ENCODE results near the gene TUBB4A.

Gene TUBB4A

DNA sequence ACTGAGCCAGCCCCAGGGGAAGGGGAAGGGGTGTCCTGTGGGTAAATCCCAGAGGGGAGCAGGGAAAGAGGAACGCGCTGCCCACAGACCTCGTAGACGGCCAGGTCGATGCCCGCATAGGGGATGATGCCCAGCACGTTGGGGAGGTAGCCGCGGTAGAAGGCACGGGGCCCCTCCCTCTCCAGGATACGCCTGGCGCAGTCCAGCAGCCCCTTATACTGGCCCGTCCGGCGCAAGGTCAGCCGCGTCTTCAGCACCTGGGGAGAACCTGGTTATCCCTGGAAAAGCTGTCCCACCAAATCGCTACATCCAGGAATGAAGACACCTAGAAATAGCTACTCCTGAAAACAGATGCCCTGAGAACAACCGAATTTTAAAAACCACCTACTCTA is 49.9 kb downstream of the TUBB4A start:
- DNase-seq (ENCODE audit: low read depth in 1 of 2, low spot score in 1 of 2), result no peak
- no peak for TF ChIP-seq JUND (IDR thresholded peaks at IDR 0.05; ENCODE audit: low read depth)
- in situ Hi-C loops (cut with HindIII; ENCODE audit: low pct_unique_long_range_greater_than_20kb, low sequenced_read_pairs), result no loop called here

DNA sequence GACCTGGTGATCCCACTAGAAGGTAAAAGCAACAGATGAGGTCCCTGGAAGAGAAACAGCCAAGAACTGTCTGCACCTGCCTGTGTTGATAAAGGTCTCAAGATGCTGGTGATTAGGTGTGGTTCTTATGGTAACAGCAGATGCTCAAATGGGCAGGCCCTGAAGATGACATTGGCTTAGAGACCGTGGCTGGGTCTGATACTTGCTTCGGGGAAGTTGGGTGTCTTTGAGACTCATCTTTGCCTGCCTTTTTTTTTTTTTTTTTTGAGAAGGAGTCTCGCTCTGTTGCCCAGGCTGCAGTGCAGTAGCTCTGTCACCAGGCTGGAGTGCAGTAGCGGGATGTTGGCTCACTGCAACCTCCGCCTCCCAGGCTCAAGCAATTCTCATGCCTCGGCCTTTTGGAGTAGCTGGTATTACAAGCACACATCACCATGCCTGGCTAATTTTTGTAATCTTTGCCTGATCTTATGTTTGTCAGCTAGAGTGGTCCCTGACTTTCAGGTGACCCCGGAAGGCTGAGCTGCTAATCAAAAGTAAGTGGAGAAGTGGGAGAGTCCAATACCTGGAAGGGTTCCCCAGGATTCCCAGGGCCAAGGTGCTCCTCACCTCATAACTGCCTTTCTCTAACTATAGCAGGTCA is 50.4 kb downstream of the TUBB4A start:
- in situ Hi-C loops (cut with HindIII; ENCODE audit: low pct_unique_long_range_greater_than_20kb, low sequenced_read_pairs), result no loop called here
- no peak for DNase-seq (ENCODE audit: low read depth in 1 of 2, low spot score in 1 of 2)
- TF ChIP-seq JUND (IDR thresholded peaks at IDR 0.05; ENCODE audit: low read depth), result no peak

DNA sequence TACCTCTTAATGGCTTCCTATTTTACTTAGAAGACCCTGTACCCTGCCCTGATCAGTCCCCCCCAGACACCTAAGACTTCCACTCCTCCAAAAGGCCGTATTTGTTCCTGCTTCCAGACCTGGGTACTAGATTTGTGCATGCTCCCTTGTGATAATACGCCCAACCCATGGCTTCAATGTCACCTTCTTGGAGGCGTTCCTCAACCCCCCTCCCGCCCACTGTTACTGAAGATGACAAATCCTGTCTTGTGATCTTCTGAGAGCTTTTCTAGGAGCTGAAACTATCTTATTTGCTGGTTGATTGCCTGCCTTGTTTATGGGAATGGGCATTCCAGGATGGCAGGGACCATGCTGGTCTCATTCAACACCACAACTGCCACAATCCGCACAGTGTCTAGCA is 51.9 kb downstream of the TUBB4A start:
- in situ Hi-C loops (cut with HindIII; ENCODE audit: low pct_unique_long_range_greater_than_20kb, low sequenced_read_pairs), result no loop called here
- no peak for TF ChIP-seq JUND (IDR thresholded peaks at IDR 0.05; ENCODE audit: low read depth)
- DNase-seq (ENCODE audit: low read depth in 1 of 2, low spot score in 1 of 2), result no peak

DNA sequence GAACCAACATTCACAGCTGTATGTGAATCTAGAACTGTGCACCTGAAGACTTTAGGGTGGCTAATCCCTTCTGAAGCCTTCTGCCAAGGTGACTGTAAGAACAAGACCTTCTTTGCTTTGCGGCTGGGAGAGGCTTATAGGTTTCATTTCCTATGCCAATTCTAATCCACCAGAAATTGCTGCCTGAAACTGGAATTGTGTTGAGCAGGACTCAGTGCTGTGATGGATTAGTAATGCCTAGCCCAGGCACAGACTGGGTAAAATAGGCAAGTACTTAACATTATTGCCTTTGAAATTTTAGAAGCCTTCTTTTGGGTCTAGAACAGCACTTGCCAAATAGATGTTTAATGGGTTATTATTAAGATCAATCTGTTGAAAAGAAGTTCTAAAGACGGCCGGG is 54.1 kb downstream of the TUBB4A start:
- DNase-seq (ENCODE audit: low read depth in 1 of 2, low spot score in 1 of 2), result no peak
- no peak for TF ChIP-seq JUND (IDR thresholded peaks at IDR 0.05; ENCODE audit: low read depth)
- in situ Hi-C loops (cut with HindIII; ENCODE audit: low pct_unique_long_range_greater_than_20kb, low sequenced_read_pairs), result no loop called here

DNA sequence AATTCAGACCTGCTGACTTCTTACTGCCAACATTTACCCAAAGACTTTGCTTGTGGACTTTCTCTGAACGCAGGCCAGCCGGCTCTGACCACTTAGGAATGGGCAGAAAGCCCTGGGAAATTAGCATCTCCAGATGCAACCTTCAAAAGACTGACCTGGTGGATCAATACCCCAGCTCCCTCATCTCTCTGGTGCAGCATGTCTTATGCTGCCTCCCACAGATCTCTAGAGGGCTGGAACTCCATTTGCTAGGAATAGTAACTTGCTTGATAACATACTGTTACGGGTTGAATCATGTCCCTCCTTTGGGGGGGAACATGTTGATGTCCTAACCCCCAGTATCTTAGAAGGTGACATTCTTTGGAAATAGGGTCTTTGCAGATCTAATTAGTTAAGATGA is 55.7 kb downstream of the TUBB4A start:
- no peak for TF ChIP-seq JUND (IDR thresholded peaks at IDR 0.05; ENCODE audit: low read depth)
- in situ Hi-C loops (cut with HindIII; ENCODE audit: low pct_unique_long_range_greater_than_20kb, low sequenced_read_pairs), result no loop called here
- no peak for DNase-seq (ENCODE audit: low read depth in 1 of 2, low spot score in 1 of 2)

Measured in T47D (cell line).